ENCODE results near the gene FAM131C.
"Not testable (repeated sequence)": the region's sequence is repeated elsewhere in the genome, so short reads cannot be mapped to it uniquely, and the experiment has no call there.

The FAM131C gene

DNA sequence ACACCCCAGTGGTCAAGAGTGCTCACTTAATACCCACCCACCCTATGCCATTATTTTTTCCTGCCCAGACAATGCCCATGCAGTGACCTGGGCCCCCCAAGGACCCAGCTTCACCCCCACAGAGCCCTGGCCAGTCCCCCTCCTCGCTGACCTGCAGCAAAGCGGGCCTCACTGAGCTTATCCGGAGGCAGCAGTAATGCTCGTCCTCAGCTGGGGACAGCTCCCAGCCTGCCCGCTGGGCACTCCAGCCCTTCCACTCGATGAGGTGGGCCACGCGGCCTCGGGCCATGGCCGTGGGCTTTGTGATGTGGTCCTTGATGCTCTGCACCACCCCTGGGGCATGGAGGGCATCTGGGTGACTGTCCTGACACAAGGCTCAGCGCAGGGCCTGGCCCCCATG is 37.0 kb downstream of the FAM131C start:
- not testable (repeated sequence) for H3K36me3 ChIP-seq (ENCODE audit: control insufficient read depth, insufficient read depth, low read length); H3K9ac ChIP-seq (ENCODE audit: low read depth, low read length); H3K9me3 ChIP-seq (ENCODE audit: control insufficient read depth, insufficient read depth, low read length); H3K4me3 ChIP-seq (ENCODE audit: low read depth, low read length); H3K4me1 ChIP-seq (ENCODE audit: control insufficient read depth, insufficient read depth, low read length); H3K27me3 ChIP-seq (ENCODE audit: control insufficient read depth, insufficient read depth, low read length)

DNA sequence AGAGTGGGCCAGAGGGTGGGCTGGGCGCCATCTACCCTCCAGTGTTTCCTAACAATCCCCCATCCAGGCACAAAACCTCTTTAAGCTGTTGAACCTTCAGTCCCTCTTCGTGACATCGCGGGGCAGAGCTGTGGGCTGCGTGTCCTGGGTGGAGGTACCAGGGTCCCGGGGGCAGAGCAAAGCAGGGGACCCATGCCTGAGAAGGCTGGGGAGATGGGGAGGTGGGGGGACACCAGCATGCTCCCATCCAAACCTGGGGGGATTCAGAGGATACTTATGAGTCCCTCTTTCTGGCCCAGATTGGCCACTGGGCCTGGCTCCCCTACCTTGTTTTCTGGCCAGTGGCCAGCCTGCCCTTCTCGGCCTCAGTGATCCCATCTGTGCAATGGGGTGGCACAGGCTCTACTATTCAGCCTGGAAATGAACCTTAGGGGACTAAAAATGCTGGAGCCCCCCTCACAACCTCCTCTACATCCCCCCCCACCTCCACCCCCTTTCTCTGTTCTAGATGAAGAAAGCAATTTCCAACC is 40.3 kb downstream of the FAM131C start:
- not testable (repeated sequence) for H3K27me3 ChIP-seq (ENCODE audit: control insufficient read depth, insufficient read depth, low read length); H3K4me3 ChIP-seq (ENCODE audit: low read depth, low read length); H3K36me3 ChIP-seq (ENCODE audit: control insufficient read depth, insufficient read depth, low read length); H3K9me3 ChIP-seq (ENCODE audit: control insufficient read depth, insufficient read depth, low read length); H3K9ac ChIP-seq (ENCODE audit: low read depth, low read length); H3K4me1 ChIP-seq (ENCODE audit: control insufficient read depth, insufficient read depth, low read length)

DNA sequence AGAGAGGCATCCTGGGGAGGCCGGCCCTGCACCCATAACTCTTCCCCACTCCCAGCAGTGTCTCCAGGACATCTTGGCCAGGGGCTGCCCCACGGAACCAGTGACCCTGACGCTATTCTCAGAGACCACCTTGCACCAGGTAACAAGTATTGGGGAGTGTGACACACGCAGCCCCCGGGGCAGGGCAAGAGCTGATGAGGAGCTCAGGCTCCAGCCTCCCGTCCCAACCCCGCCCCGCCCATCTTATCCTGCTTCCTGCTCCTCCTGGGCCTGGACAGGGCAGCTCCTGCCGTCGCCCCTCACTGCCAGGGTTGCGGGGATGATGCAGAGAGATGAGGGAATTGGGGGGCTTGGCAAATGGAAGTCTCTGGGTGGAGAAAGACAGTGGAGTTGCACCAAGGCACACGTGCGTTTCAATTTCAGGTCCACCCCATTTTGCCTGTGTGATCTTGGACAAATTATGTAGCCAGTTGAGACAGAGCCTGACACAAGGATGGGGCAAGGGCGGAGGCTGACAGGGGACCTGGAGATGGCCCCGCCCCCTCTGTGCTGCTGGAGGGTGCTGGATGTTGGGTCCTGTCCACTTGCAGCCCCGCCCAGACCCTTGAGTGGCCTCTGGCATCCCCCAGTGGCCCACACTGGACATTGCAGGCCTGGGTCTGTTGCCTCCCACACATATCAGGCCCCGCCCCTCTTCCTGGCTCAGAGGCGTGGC is 40.9 kb downstream of the FAM131C start:
- H3K9me3 ChIP-seq (ENCODE audit: control insufficient read depth, insufficient read depth, low read length): no peaks in the 10 kb centered on the region
- no peak overlapping the region for H3K4me3 ChIP-seq (ENCODE audit: low read depth, low read length)
- no peak overlapping the region for H3K9ac ChIP-seq (ENCODE audit: low read depth, low read length)
- no peaks in the 10 kb centered on the region for H3K36me3 ChIP-seq (ENCODE audit: control insufficient read depth, insufficient read depth, low read length)
- H3K27me3 ChIP-seq (ENCODE audit: control insufficient read depth, insufficient read depth, low read length): no peaks in the 10 kb centered on the region
- H3K4me1 ChIP-seq (ENCODE audit: control insufficient read depth, insufficient read depth, low read length): peaks cover 2% of the 10 kb centered on the region

DNA sequence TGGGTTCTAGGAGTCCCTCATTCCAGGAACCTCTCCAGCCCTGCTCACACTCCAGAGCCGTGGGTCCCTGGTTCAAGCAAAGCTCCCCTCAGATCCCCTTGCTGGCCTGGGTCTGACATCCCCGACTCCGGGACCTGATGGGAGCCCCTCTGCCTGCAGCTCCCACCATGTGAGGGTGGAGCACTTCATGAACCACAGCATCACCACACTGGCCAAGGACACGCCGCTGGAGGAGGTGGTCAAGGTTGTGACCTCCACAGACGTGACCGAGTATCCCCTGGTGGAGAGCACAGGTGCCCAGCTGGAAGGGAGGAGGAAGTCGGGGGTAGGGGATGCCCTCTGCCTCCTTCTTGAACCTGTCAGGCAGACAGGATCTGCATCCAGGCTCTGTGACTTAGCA is 41.9 kb downstream of the FAM131C start:
- Histone ChIP-seq H3K36me3 (ENCODE audit: control insufficient read depth, insufficient read depth, low read length) (no peaks in the 10 kb centered on the region), H3K9me3 (ENCODE audit: control insufficient read depth, insufficient read depth, low read length) (no peaks in the 10 kb centered on the region), H3K4me1 (ENCODE audit: control insufficient read depth, insufficient read depth, low read length) (peaks cover 2% of the 10 kb centered on the region), H3K9ac (ENCODE audit: low read depth, low read length) (no peak overlapping the region), H3K27me3 (ENCODE audit: control insufficient read depth, insufficient read depth, low read length) (no peaks in the 10 kb centered on the region), H3K4me3 (ENCODE audit: low read depth, low read length) (no peak overlapping the region)

DNA sequence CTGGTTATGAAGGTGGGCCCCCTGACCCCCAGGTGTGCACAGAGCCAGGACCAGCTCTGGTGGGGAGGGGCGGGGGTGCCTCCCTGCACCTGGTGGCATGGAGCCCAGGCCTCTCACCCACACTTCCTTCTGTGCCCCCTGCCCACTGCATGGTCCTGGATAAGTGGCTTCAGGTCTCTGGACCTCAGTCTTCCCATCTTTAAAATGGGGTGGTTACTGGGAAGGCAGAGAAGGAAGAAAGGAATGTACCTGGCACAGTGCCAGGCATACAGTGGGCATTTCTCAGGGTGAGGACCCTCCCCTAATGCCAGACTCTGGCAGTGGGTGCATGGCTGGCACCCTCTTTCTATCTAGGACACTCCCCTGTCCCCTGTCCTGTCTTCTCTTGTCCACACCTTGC is 44.2 kb downstream of the FAM131C start:
- Histone ChIP-seq H3K9ac (ENCODE audit: low read depth, low read length) (no peak overlapping the region), H3K4me3 (ENCODE audit: low read depth, low read length) (no peak overlapping the region), H3K36me3 (ENCODE audit: control insufficient read depth, insufficient read depth, low read length) (no peaks in the 10 kb centered on the region), H3K4me1 (ENCODE audit: control insufficient read depth, insufficient read depth, low read length) (peaks cover 2% of the 10 kb centered on the region), H3K27me3 (ENCODE audit: control insufficient read depth, insufficient read depth, low read length) (no peaks in the 10 kb centered on the region), H3K9me3 (ENCODE audit: control insufficient read depth, insufficient read depth, low read length) (no peaks in the 10 kb centered on the region)

DNA sequence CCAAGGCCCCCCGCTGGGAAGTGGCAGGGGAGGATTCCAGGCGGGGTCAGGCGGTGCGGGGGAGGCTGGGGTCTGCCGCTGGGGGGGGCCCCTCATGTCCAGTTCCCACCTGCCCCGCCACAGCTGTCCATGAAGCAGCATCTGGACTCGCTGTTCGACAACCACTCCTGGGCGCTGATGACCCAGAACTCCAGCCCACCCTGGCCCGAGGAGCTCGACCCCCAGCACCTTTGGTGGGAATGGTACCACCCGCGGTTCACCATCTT is 44.5 kb downstream of the FAM131C start:
- H3K9me3 ChIP-seq (ENCODE audit: control insufficient read depth, insufficient read depth, low read length); H3K27me3 ChIP-seq (ENCODE audit: control insufficient read depth, insufficient read depth, low read length); H3K4me1 ChIP-seq (ENCODE audit: control insufficient read depth, insufficient read depth, low read length); H3K36me3 ChIP-seq (ENCODE audit: control insufficient read depth, insufficient read depth, low read length); H3K4me3 ChIP-seq (ENCODE audit: low read depth, low read length); H3K9ac ChIP-seq (ENCODE audit: low read depth, low read length): not testable (repeated sequence)

DNA sequence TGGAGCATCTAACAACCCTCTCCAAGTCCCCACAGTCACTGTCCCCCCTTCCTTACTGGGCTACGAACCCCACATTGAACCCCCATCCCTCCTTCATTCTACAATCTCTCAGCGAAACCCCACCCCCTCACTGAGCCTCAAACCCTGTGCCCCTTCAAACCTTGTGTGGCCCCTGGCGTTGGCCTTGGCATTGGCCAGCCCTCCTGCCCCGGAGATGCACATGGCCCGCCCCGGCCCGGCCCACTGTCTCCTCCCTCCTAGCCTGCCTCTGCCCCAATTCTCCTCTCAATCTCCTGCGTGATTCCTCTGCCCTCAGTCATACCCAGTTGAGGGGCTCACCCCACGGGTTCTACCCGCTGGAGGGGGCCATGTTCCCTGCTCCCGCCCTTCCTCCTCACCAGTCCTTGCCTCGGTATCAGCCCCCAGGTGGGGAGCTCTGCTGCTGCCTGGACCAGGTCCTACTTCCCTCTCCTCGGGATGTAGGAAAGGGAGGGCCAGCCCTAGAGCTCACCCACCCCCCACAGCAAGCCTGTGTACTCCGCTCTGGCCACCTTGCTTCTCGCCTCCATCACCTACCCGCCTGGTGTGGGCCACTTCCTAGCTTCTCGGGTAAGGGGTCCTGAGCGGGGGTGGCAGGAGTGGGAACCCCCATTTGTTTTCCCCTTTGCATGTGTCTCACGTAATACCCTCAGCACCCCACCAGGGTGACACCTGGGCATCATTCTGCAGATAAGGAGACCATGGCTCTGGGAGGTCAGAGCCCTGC is 45.0 kb downstream of the FAM131C start:
- no peaks in the 10 kb centered on the region for H3K9me3 ChIP-seq (ENCODE audit: control insufficient read depth, insufficient read depth, low read length)
- peaks cover 2% of the 10 kb centered on the region for H3K4me1 ChIP-seq (ENCODE audit: control insufficient read depth, insufficient read depth, low read length)
- H3K36me3 ChIP-seq (ENCODE audit: control insufficient read depth, insufficient read depth, low read length): no peaks in the 10 kb centered on the region
- H3K4me3 ChIP-seq (ENCODE audit: low read depth, low read length): no peak overlapping the region
- H3K9ac ChIP-seq (ENCODE audit: low read depth, low read length): no peak overlapping the region
- H3K27me3 ChIP-seq (ENCODE audit: control insufficient read depth, insufficient read depth, low read length): peaks cover 2% of the 10 kb centered on the region

DNA sequence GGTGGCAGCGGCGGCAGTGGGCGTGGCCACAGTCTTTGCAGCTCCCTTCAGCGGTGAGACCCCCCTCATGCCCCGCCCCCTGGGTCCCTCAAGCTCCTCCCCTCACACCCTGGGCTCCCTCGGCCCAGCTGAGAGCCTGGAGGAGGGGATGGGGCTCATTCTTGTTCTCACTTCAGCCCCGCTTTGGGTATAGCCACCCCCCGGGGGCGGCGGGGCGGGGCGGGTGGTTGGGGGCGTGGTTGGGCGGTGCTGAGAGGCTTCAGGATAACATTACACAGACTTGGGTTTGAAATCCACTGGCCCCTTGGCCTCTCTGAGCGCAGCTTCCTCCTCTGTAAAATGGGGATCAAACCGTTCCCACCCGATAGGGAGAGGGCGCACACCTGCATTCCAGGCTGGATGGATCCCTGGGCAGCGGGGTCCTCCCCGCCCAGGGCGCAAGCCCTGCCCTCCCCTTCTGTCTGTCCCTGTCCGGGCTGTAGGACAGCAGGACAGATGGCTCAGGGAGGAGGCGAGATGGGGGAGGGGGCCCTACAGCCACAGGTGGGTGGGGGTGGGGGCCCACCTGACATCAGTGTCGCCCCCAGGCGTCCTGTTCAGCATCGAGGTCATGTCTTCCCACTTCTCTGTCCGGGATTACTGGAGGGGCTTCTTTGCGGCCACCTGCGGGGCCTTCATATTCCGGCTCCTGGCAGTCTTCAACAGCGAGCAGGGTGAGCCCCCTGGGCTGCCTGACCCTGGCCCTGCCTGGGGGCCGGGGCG is 46.5 kb downstream of the FAM131C start:
- Histone ChIP-seq H3K27me3 (ENCODE audit: control insufficient read depth, insufficient read depth, low read length) (peaks cover 7% of the 10 kb centered on the region), H3K36me3 (ENCODE audit: control insufficient read depth, insufficient read depth, low read length) (no peaks in the 10 kb centered on the region), H3K4me1 (ENCODE audit: control insufficient read depth, insufficient read depth, low read length) (no peaks in the 10 kb centered on the region), H3K9ac (ENCODE audit: low read depth, low read length) (no peak overlapping the region), H3K9me3 (ENCODE audit: control insufficient read depth, insufficient read depth, low read length) (no peaks in the 10 kb centered on the region), H3K4me3 (ENCODE audit: low read depth, low read length) (peak overlapping the region; percentile 50)

DNA sequence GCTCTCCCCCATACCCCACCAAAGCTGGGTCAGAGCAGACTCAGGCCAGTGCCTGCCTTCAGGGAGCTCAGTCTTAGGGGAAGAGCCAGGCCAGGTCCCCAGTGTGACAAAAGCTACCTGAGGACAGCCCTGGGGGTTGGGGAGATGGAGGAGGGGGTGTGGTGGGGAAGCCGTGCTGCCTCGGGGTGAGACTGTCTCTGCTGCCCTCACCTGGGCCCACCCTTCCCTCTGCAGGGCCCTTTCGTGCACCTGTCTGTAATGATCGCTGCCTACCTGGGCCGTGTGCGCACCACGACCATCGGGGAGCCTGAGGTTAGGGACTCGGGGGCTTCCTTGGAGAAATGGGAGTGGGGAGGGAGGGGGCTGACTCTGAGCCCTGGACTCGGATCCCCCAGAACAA is 47.1 kb downstream of the FAM131C start:
- peak overlapping the region; percentile 50 for H3K4me3 ChIP-seq (ENCODE audit: low read depth, low read length)
- H3K9me3 ChIP-seq (ENCODE audit: control insufficient read depth, insufficient read depth, low read length); H3K9ac ChIP-seq (ENCODE audit: low read depth, low read length); H3K4me1 ChIP-seq (ENCODE audit: control insufficient read depth, insufficient read depth, low read length); H3K27me3 ChIP-seq (ENCODE audit: control insufficient read depth, insufficient read depth, low read length); H3K36me3 ChIP-seq (ENCODE audit: control insufficient read depth, insufficient read depth, low read length): not testable (repeated sequence)

DNA sequence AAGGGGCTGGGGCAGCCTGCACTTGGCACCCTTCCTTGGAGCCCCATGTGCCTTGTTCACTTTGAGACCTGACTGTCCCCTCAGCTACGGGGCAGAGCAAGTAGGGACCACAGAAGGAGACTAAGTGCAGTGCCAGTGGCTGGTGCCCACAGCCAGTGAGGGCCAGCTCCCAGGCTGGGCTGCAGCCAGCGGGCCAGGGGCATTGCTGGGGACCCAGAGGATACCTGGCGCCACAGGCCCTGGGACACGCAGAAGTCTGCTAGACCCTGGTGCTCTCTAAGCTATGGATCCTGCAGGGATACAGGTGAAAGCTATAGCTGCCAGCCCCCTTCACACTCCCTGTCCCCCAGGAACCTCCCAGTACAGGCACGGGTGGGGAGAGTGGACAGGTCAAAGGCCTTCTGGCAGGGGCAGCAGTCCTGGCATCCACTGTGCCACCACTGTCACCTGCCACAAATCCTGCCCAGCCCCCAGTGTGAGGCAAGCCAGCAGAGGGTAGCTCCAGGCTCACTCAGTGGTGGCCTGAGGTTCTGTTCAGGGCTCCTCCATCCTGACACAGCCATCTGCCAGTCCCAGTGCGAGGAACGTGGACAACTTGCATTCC is 50.3 kb downstream of the FAM131C start:
- H3K4me3 ChIP-seq (ENCODE audit: low read depth, low read length): no peak overlapping the region
- H3K9me3 ChIP-seq (ENCODE audit: control insufficient read depth, insufficient read depth, low read length): no peaks in the 10 kb centered on the region
- H3K9ac ChIP-seq (ENCODE audit: low read depth, low read length): no peak overlapping the region
- no peaks in the 10 kb centered on the region for H3K4me1 ChIP-seq (ENCODE audit: control insufficient read depth, insufficient read depth, low read length)
- peaks cover 10% of the 10 kb centered on the region for H3K27me3 ChIP-seq (ENCODE audit: control insufficient read depth, insufficient read depth, low read length)
- H3K36me3 ChIP-seq (ENCODE audit: control insufficient read depth, insufficient read depth, low read length): no peaks in the 10 kb centered on the region

DNA sequence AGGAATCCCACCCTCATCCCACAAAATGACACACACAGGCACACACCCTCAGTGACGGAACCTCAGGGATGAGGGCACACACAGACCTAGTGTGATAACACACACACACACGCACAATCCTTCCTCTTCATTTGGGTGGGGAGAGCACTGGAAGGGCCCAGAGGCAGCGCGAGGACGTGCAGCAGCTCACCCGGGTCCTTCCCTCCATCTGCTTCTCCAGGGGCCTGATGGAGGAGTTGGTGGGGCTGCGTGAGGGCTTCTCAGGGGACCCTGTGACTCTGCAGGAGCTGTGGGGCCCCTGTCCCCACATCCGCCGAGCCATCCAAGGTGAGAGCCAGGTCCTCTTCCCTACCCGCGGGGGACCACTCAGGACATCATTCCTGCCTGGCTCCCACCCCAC is 51.1 kb downstream of the FAM131C start:
- H3K4me3 ChIP-seq (ENCODE audit: low read depth, low read length): no peak overlapping the region
- H3K9me3 ChIP-seq (ENCODE audit: control insufficient read depth, insufficient read depth, low read length): no peaks in the 10 kb centered on the region
- H3K4me1 ChIP-seq (ENCODE audit: control insufficient read depth, insufficient read depth, low read length): no peaks in the 10 kb centered on the region
- H3K27me3 ChIP-seq (ENCODE audit: control insufficient read depth, insufficient read depth, low read length): peaks cover 10% of the 10 kb centered on the region
- H3K36me3 ChIP-seq (ENCODE audit: control insufficient read depth, insufficient read depth, low read length): no peaks in the 10 kb centered on the region
- no peak overlapping the region for H3K9ac ChIP-seq (ENCODE audit: low read depth, low read length)

All from iPS-15b (cell line).